ENCODE data around the gene SMG1. TPM values are rescaled to one million over a fixed set of nuclear protein-coding genes. Genes with fewer than 3 reads are reported as not detected.
"Not testable (repeated sequence)": the region's sequence is repeated elsewhere in the genome, so short reads cannot be mapped to it uniquely, and the experiment has no call there.

The SMG1 gene
- total and polyA plus RNA-seq, 4 donors = 5.3 to 70.8 (median 22.3) TPM

DNA sequence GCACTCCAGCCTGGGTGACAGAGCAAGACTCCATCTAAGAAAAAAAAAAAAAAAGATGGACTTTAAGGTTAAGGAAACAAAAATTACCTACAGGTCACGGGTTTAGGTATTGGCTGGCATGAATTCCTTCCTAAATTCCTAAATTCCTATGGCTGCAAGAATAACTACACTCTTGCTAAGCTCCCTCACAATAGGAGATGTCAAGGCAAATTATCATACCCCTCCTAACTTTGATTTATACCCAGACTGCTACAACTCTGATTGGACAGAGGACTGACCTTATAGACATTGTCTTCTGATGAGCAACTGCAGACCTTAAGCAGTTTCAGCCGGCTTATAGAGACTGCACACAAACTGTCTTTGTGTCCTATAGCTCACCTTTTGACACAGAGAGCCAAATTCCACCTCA lies 32.4 kb upstream of the SMG1 start:
- Histone ChIP-seq H3K27ac (ENCODE audit: low read depth in 1 of 2, low read length in 2 of 2) (no peak overlapping the region), H3K27me3 (ENCODE audit: control insufficient read depth in 4 of 4, insufficient read depth in 4 of 4, low read length in 3 of 4) (no peaks in the 10 kb centered on the region), H3K9ac (ENCODE audit: low read depth in 1 of 2, low read length in 2 of 2) (no peak overlapping the region), H3K4me3 (ENCODE audit: low read depth in 1 of 3, low read length in 3 of 3) (no peak overlapping the region), H3K36me3 (ENCODE audit: control insufficient read depth in 4 of 4, insufficient read depth in 3 of 4, low read depth in 1 of 4, low read length in 3 of 4) (no peaks in the 10 kb centered on the region), H3K4me1 (ENCODE audit: control insufficient read depth in 4 of 4, insufficient read depth in 4 of 4, low read length in 3 of 4) (peaks cover 0 to 4% (median 0%) of the 10 kb centered on the region in 4 donors), H3K9me3 (ENCODE audit: control insufficient read depth in 4 of 4, low read length in 3 of 4) (no peaks in the 10 kb centered on the region)
- DNase-seq (ENCODE audit: low spot score) = no peak
- WGBS = 86% methylated on average over 2 of the region's 2 CpGs
- TF ChIP-seq NR2F2 (IDR thresholded peaks at IDR 0.05) = no peak
- no peak for TF ChIP-seq EGR1 (IDR thresholded peaks at IDR 0.05; ENCODE audit: low read depth in 2 of 2)
- TF ChIP-seq, protein P1, sequence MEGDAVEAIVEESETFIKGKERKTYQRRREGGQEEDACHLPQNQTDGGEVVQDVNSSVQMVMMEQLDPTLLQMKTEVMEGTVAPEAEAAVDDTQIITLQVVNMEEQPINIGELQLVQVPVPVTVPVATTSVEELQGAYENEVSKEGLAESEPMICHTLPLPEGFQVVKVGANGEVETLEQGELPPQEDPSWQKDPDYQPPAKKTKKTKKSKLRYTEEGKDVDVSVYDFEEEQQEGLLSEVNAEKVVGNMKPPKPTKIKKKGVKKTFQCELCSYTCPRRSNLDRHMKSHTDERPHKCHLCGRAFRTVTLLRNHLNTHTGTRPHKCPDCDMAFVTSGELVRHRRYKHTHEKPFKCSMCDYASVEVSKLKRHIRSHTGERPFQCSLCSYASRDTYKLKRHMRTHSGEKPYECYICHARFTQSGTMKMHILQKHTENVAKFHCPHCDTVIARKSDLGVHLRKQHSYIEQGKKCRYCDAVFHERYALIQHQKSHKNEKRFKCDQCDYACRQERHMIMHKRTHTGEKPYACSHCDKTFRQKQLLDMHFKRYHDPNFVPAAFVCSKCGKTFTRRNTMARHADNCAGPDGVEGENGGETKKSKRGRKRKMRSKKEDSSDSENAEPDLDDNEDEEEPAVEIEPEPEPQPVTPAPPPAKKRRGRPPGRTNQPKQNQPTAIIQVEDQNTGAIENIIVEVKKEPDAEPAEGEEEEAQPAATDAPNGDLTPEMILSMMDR (IDR thresholded peaks at IDR 0.05; ENCODE audit: low read depth, low read length, missing input control) = no peak
- TF ChIP-seq, protein P2, sequence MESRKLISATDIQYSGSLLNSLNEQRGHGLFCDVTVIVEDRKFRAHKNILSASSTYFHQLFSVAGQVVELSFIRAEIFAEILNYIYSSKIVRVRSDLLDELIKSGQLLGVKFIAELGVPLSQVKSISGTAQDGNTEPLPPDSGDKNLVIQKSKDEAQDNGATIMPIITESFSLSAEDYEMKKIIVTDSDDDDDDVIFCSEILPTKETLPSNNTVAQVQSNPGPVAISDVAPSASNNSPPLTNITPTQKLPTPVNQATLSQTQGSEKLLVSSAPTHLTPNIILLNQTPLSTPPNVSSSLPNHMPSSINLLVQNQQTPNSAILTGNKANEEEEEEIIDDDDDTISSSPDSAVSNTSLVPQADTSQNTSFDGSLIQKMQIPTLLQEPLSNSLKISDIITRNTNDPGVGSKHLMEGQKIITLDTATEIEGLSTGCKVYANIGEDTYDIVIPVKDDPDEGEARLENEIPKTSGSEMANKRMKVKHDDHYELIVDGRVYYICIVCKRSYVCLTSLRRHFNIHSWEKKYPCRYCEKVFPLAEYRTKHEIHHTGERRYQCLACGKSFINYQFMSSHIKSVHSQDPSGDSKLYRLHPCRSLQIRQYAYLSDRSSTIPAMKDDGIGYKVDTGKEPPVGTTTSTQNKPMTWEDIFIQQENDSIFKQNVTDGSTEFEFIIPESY (IDR thresholded peaks at IDR 0.05) = no peak
- TF ChIP-seq HNF4G (IDR thresholded peaks at IDR 0.05) = no peak
- TF ChIP-seq, protein P3, sequence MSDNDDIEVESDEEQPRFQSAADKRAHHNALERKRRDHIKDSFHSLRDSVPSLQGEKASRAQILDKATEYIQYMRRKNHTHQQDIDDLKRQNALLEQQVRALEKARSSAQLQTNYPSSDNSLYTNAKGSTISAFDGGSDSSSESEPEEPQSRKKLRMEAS (IDR thresholded peaks at IDR 0.05) = no peak
- no peak for TF ChIP-seq HNF4A (conservative IDR thresholded peaks at IDR 0.05)
- TF ChIP-seq, protein P4, sequence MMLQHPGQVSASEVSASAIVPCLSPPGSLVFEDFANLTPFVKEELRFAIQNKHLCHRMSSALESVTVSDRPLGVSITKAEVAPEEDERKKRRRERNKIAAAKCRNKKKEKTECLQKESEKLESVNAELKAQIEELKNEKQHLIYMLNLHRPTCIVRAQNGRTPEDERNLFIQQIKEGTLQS (IDR thresholded peaks at IDR 0.05) = no peak
- no peak for TF ChIP-seq SP1 (IDR thresholded peaks at IDR 0.05)

DNA sequence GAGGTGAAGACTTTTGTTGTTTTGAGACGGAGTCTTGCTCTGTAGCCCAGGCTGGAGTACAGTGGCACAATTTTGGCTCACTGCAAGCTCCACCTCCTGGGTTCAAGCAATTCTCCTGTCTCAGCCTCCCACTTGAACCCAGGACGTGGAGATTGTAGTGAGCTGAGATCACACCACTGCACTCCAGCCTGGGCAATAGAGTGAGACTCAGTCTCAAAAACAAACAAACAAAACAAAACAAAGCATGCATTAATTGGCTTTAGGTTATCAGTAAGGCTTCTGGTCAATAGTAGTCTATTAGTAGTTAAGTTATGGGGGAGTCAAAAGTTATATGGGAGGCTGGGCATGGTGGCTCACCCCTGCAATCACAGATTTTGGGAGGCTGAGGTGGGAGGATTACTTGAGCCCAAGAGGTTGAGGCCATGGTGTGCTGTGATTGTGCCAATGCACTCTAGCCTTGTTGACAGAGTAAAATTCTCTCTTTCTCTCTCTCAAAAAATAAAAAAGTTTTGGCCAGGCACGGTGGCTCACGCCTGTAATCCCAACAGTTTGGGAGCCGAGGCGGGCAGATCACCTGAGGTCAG lies 30.5 kb upstream of the SMG1 start:
- WGBS = 84% methylated on average over 6 of the region's 6 CpGs

DNA sequence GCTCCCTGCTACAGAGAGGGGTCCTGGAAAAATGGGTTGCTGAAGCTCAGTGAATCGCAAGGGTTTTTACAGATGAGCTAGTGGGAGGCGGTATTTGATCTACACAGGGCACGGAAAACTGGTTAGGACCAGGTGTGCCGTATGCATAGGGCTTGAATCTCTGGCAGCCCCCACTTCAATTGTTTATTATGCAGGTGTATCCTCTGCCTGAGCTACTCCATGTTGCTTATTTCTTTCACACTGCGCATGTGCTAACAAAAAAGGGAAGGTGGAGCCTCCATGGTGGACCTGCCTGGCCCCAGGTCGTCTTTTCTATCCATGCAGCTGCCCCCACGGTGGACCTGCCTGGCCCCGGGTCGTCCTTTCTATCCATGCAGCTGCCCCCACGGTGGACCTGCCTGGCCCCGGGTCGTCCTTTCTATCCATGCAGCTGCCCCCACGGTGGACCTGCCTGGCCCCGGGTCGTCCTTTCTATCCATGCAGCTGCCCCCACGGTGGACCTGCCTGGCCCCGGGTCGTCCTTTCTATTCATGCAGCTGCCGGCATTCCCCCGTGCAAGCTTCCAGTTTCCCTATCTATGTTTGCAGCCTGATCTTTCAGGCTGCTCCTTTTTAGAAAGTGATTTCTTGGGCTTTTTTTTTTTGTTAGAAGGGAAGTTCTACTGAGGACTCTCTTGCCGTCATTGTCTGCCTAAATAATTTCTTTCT lies 29.8 kb upstream of the SMG1 start:
- 50% methylated on average over 18 of the region's 21 CpGs for WGBS
- not testable (repeated sequence) for H3K27ac ChIP-seq (ENCODE audit: low read depth in 1 of 2, low read length in 2 of 2); H3K27me3 ChIP-seq (ENCODE audit: control insufficient read depth in 4 of 4, insufficient read depth in 4 of 4, low read length in 3 of 4); H3K9me3 ChIP-seq (ENCODE audit: control insufficient read depth in 4 of 4, low read length in 3 of 4); H3K4me3 ChIP-seq (ENCODE audit: low read depth in 1 of 3, low read length in 3 of 3); H3K9ac ChIP-seq (ENCODE audit: low read depth in 1 of 2, low read length in 2 of 2); H3K4me1 ChIP-seq (ENCODE audit: control insufficient read depth in 4 of 4, insufficient read depth in 4 of 4, low read length in 3 of 4); H3K36me3 ChIP-seq (ENCODE audit: control insufficient read depth in 4 of 4, insufficient read depth in 3 of 4, low read depth in 1 of 4, low read length in 3 of 4); DNase-seq (ENCODE audit: low spot score)

More for the DNA sequence above, 30.5 kb upstream of the SMG1 start:
- not testable (repeated sequence) for H3K27ac ChIP-seq (ENCODE audit: low read depth in 1 of 2, low read length in 2 of 2); H3K4me1 ChIP-seq (ENCODE audit: control insufficient read depth in 4 of 4, insufficient read depth in 4 of 4, low read length in 3 of 4); H3K9ac ChIP-seq (ENCODE audit: low read depth in 1 of 2, low read length in 2 of 2); H3K4me3 ChIP-seq (ENCODE audit: low read depth in 1 of 3, low read length in 3 of 3); H3K27me3 ChIP-seq (ENCODE audit: control insufficient read depth in 4 of 4, insufficient read depth in 4 of 4, low read length in 3 of 4); DNase-seq (ENCODE audit: low spot score); H3K36me3 ChIP-seq (ENCODE audit: control insufficient read depth in 4 of 4, insufficient read depth in 3 of 4, low read depth in 1 of 4, low read length in 3 of 4); H3K9me3 ChIP-seq (ENCODE audit: control insufficient read depth in 4 of 4, low read length in 3 of 4)
